Measurements from ENCODE around the gene ALKBH7.

DNA sequence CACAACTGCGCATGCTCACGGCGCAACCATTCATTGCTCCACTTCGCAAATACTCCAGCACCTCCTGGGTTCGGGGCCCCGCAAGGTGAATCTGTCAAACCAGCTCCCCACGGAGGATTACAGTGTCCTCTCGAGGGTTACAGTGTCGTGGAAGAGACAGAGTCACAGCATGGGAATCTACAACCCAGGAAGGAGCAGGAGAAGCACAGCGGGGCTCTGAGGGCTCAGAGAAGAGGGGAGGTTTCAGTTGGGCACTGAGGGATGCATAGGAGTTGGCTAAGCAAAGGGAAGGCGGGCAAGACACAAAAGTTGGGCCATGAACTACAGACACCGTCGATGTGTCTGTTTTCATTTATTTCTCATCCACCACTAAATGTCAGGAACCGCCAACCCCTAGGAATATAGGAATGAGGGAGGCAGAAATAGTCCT lies 21.4 kb downstream of the ALKBH7 start:
- TF ChIP-seq, protein P1, sequence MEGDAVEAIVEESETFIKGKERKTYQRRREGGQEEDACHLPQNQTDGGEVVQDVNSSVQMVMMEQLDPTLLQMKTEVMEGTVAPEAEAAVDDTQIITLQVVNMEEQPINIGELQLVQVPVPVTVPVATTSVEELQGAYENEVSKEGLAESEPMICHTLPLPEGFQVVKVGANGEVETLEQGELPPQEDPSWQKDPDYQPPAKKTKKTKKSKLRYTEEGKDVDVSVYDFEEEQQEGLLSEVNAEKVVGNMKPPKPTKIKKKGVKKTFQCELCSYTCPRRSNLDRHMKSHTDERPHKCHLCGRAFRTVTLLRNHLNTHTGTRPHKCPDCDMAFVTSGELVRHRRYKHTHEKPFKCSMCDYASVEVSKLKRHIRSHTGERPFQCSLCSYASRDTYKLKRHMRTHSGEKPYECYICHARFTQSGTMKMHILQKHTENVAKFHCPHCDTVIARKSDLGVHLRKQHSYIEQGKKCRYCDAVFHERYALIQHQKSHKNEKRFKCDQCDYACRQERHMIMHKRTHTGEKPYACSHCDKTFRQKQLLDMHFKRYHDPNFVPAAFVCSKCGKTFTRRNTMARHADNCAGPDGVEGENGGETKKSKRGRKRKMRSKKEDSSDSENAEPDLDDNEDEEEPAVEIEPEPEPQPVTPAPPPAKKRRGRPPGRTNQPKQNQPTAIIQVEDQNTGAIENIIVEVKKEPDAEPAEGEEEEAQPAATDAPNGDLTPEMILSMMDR (IDR thresholded peaks at IDR 0.05), result no peak
- no peak for TF ChIP-seq POLR2A (IDR thresholded peaks at IDR 0.05)
- TF ChIP-seq POLR2AphosphoS5 (IDR thresholded peaks at IDR 0.05), result no peak

Data from breast epithelium (tissue), 3 donors.